HG02642 (cell line): ENCODE results near the gene UBASH3A.

Experiments used
- ATAC-seq: cut with Tn5 transposase; IDR thresholded peaks from one replicate; pipeline ENCODE4 v1.9.1; 2021; ENCODE audit warnings: mild to moderate bottlenecking; ENCODE audit not compliant: unreplicated experiment, poor library complexity

The UBASH3A gene

DNA sequence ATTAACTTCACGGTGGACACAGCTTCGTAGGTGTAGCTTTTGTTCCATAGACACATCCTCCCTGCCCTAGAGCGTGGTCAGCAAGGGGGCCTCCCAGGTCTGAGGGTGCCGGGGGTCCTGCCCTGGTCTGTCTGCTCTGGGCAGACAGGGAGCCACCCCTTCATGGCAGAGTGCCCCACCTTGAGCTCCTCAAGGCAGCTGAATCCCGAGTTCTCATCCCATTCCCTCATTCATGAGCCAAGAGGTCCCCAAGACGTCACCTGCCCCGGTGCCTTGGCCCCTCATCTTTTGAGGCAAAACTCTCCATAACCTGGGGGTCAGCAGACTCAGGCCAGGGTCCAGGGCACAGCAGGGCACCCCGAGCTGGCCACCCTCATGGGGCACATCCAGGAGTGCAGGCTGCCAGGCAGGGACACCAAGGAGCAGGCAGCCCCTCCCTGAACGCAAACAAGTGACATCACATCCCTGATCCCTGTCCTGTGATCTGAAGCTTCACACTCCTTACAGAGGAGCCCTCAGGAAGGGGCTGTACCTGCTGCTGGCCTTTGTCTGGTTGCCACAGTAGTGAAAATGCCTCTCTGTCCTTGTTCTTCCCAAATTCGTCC lies 23.3 kb downstream of the UBASH3A start:
- ATAC-seq: no peak

DNA sequence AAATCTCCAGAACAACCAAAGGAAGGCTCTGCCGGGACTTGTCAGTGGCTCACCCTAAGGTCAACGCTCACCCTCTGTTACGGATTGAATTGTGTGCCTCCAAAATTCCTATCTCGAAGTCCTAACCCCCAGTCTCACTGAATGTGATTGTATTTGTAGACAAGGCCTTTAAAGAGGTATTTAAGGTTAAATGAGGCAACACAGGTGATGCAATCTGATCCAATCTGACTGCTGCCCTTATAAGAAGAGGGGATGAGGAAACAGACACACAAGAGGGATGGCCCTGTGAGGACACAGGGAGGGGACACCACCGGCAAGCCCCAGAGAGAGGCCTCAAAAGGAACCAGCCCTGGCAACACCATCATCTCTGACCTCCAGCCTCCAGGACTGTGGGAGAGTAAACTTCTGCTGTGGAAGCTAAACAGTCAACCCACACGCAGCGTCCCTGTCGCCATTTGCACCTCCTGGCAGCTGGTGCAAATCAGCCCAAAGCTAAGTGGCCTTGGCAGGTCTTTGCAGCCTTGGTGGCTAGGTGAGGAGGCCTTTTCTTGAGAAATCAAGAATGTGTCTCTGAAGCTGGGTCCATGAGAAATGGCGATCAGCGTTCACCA lies 24.2 kb downstream of the UBASH3A start:
- no peak for ATAC-seq

DNA sequence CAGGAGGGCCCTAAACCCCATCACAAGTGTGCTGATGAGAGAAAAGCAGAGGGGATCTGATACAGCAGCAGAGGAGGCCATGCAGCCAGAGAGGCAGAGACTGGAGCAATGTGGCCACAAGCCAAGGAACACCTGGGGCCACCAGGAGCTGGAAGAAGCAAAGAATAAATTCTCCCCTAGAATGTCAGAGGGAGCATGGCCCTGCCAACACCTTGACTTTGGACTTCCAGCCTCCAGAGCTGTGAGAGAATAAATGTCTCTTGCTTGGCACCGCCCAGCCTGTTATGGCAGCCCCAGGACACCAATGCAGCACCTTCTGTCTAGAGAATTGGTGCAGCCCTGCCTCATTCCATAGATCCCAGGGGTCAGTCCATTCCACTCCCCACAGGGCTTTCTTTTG lies 25.3 kb downstream of the UBASH3A start:
- ATAC-seq: no peak

DNA sequence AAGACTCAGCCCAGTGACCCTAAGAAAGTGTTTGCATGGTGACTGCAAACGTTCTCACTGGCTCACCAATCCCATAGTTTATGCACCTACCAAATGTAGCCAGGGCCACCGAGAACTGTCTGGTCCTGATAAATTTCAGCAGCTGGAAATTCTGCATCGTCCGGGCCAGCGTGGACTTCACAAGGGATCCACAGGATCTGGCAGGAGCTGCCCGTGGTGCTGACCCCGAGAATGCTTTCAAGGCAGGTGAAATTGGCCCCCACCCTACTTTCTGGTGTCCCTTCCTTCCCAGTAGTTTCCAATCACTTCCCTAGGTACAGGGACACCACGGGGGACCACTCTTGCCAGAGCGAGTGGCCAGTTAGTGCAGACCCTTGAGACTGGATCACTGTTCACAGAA lies 26.2 kb downstream of the UBASH3A start:
- ATAC-seq: no peak

DNA sequence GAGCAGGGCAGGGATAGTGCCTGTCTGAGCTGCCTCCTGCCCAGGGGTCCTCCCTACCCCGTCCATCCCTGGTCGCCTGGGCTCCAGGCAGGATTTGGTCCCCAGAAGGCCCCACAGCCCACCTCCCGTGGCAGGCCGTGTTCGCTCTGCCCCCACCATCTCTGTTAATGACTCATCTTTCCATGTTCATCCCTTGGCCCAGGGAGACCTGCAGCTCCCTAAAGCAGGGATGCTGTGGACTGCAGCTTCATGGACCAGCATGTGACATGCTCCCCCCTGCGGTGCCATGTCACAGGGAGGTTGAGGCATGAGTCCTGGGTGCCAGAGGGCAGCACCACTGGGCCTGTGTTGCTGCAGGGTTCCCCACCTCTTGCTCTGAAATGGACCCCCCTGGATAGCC lies 26.8 kb downstream of the UBASH3A start:
- no peak for ATAC-seq

DNA sequence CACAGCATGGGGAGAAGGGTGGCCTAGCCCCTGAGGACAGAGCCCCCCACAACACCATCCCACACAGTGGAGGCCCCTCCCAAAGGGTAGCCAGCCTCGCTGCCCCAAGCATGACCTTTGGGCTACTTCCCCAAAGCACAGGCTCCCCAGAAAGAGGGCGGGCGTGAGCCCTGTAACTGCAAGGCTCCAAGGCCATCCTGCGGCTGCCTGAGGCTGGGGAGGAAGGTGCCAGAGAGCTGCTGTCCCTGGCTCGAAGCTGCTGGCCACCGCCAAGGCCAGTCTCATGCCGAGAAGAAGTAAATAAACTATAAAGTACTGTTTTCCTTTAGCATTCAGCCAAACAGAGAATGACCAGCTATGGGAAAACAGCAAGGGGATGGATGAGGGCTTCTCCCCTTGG lies 27.5 kb downstream of the UBASH3A start:
- no peak for ATAC-seq

DNA sequence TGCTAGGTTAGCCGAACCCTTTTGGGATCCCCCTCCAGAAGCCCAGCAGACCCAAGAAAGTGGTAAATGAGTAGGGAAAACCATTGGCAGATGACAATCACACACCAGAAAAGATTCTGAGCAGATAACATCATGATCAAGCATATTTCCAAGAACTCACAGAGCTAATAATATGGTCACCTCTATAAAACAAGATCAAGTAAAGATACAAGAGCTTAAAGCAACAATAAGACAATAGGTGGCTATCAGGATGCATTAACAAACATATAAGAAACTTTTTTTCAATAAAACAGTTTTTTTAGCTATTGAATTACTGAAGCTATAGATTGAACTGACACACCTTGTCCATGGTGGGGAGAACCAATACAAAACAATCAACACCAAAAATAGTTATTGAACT lies 29.0 kb downstream of the UBASH3A start:
- ATAC-seq: no peak

DNA sequence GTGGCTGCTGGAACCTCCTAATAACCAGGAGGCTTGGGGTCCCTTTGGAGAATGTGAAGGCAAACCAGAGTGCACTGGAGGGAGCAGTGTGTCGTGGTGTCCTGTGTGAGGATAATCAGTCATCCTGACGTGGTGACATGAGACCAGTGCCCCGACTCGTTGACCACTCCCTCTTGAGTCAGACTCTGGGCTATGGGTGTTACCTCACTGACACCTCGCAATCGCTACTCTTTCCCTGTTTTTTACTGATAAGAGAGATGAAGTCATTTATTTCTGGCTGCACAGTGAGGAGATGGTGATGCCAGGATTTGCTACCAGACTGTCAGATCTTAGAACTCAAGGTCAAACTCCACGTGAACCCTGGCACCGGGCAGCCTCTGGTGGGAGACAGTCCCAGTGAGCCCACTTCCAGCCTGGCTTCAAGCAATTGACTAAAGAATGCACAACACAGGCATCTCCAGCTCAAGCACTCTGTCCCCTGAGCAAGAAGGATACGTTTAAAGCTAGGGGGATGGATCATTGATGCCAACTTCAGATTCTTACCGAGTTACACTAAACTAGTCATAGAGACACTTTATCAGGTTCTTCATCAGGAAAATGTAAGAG lies 30.3 kb downstream of the UBASH3A start:
- ATAC-seq: no peak

DNA sequence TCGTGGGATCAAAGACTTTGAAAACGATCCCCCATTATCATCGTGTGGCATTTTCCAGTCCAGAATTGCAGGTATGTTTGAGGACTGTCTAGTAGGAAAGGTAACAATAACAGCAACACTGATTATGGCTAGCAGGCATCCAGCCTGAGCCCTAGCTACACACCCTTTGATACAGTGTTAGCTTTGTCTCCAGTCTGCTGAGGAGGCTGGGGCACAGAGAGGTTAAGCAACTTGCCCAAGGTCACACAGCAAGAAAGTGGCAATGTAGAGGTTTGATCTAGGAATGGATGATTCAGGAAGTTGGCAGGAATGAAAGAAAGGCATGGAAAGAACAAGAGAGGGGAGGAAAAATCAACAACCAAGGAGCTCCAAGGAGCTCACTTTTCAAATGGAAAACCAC lies 31.2 kb downstream of the UBASH3A start:
- ATAC-seq: no peak

DNA sequence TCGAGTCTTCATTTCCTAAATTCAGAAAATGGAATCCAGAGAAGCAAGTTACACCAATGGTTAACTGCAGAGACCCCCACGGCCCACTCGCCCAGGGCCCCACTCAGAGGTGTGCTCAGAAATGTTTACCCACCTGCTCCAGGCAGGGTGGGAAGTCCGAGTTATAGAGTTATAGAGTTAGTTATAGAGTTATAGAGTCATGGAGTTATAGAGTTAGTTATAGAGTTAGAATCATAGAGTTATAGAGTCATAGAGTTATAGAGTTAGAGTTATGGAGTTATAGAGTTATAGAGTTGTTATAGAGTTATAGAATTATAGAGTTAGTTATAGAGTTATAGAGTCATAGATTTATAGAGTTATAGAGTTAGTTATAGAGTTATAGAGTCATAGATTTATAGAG lies 31.7 kb downstream of the UBASH3A start:
- no peak for ATAC-seq

DNA sequence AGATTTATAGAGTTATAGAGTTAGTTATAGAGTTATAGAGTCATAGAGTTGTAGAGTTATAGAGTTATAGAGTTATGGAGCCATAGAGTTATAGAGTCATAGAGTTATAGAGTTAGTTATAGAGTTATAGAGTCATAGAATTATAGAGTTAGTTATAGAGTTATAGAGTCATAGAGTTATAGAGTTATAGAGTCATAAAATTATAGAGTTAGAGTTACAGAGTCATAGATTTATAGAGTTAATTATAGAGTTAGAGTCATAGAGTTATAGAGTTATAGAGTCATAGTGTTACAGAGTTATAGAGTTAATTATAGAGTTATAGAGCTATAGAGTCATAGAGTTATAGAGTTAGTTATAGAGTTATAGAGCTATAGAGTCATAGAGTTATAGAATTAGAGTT lies 32.1 kb downstream of the UBASH3A start:
- ATAC-seq: no peak

DNA sequence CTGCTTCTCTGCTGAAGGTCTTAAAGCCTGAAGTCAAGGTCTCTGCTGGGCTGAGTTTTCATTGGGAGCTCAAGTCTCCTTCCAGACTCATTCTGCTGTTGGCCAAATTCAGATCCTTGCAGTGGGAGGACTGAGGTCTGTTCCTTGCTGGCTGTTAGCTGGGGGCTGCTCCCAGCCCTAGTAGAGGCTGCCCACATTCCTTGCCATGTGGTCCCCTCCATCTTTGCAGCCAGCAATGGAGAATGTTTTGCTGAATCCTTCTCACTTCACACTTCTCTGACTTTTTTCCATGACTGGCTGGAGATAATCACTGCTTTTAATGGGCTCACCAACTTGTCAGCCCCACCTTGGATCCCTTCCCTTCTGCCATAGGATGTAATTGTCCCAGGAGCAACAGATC lies 33.2 kb downstream of the UBASH3A start:
- no peak for ATAC-seq

DNA sequence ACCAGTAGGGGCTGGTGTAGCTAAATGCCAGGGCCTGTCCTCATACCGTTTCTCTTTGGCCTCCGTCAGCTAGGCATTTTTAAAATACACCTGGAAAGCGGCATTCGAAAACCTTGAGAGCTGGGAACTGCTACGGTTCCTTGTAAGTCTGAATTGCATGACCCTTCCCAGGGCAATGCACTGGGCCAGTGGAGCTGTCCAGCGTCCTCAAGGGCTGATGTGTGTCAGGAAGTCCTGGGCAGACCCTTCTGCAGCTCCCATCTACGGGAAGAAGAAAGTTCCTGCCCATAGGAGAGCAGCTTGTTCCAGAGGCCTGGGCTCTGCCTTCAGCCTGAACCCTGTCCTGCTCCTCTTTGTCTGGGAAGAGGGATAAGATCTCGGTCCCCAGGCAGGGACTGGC lies 34.1 kb downstream of the UBASH3A start:
- ATAC-seq: no peak

DNA sequence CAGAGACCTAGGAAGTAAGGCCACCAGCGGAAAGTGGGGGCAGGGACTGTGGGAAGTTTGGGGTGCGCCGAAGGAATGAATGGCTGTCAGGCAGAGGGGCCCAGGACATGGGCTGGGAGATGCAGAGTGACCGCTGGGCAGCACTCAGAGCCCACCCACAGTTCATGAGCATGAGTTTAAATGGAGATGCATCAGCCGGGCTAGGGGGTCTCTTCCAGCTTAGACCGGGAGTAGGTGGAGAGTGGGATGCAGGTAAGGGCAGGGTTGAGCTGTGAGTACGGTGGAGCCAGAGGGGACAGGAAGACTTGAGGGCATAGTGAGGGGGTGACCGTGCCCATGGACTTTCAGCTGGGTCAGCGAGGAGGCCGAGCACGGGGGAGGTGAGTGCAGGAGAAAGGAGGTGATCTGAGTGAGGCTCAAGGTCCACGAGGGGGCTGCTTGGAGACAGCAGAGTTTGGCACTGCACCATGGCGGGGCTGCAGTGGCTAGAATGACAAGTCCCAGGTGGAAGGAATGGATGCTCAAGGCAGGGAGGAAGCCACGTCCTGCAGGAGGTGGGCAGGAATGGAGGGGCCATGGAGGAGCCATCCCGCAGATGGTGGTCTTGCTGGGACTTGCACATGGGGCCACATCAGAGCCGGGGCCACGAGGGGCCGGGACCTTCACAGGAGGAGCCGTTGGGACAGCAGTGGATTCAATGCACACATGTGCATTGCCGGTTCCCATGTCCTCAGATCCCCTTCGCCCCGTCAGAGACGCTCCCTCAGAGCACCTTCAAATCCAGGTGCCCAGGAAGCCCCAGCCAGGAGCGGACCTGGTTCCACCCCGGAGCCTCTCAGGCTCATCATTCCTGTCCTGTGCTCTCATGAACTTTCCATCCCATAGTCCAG lies 34.9 kb downstream of the UBASH3A start:
- ATAC-seq: no peak

DNA sequence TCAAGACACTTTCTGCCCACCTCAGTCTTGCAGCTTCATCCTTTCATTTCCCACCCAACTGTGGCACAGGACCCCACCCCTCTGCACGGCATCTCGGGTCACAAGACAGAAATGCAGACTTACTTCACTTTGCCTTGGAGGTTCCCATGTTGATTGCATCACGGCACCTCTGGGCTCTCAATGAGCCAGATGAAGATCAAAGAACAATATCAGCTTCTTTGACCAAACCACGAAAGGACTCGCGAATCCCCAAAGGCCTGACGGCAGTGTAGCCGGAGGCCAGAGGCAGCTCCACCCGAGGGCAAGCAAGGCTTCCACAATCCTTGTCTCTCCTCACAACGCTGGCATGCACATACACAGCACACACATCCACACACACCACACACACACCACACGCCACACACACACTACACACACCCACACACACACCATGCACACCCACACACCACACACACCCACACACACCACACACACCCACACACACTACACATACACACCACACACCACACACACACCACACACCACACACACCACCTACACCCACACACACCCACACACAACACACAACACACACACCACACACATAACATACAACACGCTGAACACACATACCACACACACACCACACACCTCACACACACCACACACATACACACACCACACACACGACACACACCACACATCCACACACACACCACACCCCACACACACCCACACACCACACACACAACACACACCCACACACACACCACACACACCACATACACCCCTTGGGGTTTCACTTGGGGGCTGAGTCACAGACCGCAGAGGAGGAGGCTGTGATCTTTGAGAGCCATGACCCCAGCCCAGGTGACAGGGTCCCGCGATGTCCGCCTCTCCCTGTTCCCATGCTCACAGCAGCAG lies 35.8 kb downstream of the UBASH3A start:
- ATAC-seq: no peak

DNA sequence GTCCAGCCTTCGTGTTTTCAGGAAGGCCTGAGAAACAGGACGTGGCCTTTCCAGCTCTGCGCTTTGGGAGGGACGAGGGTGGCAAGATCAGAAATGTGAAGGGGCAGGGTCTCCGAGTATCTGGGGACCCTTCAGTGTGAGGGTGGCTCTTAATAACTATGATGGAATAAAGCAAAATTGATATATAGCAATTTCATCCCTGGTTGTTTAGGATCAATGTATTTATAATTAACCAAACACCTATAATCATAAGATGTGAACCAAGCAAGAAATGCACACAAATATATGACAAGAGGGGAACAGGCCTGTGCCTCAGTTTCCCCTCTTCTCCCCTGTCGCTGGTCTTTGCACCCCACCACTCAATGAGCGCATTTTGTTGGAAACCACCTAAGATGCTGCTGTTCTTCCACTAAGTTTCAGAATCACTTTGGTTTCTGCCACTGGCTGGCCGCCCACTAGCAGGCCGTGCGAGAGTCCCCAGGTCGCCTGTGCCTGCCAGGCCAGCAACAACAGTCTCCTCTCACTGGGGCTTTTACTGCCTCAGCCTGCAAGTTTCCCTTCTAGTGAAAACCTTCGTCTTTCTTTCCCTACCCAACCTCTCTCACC lies 36.6 kb downstream of the UBASH3A start:
- ATAC-seq: peak; percentile 60

DNA sequence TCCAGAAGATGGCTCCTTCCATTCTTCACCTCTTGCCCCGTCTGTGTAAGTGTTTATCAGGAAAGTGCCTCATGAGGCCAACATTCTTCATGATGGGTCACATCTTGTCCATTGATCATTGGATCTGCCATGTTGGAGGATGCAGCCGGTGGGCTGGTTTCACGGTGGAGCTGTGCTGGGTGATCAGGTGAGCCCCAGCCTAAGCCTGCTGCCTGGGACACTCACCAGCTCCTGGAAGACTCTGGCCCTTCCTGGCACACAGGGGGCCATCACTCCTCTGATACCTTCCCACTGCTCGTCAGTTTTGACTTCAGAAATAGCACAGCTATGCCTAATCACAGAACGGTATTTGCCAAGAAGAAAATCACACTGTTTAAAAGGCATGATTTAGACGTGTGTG lies 38.3 kb downstream of the UBASH3A start:
- ATAC-seq: no peak

DNA sequence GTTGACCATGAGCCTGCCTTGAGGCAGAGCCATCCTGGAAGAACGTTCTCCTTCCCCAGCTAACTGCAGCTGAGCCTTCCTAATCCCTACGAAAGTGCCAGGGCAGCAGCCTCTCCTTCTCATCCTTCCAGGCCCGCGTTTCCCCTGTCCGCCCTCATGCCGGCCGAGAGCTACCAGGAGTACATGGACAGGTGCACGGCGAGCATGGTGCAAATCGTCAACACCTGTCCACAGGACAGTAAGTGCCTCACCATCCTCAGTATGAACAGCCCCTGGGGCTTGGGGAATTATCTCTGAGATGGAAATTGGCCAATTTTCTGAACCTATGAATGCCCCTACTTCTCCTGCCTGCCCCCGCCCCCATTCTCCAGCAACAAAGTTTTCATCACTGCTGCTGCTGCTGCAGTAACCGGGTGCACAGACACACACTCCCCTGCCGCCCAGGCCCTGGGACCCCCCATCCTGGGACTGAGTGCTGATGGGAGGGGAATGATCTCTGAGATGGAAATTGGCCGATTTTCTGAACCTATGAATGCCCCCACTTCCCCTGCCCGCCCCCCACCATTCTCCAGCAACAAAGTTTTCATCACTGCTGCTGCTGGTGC lies 39.6 kb downstream of the UBASH3A start:
- no peak for ATAC-seq
